DMS79 (cell line): Measurements from ENCODE around the gene ZNF319.

Source experiments
- DNase-seq: peaks from one replicate; lab custom pipeline; 2025; lab: John Stamatoyannopoulos, UW

Gene ZNF319

GRCh38 chr16:57999971-58000705 lies at the start of gene ZNF319:
Gene ZNF319 (minus strand): TSS chr16:58000672. CDS start chr16:57998265, 2,407 bp downstream.
- DNase-seq: no peak

DNA sequence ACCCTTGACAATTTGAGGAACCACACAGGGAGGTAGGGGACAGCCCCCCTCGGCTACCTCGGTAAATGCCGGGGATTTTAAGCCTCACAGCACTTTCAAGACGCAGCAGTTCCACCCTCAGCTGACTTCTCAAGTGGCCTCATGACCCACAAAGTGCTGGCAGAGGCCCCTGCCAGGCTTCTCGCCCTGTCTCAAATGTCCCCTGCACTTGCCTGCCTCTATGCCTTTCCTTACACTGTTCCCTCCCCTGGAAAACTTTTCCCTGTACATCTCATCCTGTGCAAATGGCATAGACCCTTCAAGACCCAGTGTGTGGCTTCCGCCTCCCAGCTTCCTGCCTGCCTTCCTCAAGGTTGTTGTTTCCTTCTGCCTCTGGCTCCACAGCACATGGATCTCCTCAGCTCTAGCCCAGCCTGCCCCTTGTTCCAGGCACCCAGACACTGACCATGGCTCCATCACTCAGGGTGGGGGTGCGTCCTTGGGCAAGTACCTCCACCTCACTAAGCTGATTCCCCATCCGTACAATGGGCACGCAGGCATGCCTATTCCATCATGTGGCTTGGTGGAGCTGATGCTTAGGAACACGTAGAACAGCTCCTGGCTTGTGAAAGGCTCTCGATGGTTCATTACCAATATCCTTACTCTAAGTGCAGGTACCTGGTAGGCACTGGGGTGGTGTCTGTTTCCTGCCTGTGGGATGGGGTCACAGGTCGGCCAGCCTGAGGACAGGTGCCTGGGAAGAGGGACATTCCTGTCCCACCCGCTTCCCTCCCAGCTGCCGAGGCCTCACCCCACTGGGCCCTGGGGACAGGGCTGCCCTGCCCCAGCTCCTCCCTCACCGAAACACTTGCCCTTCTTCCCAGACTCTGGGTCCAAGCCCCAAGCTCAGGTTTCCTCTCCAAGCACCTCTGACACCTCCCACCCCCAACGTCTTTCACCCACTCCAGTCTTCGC lies 49.0 kb upstream of the ZNF319 start:
- DNase-seq: peak; percentile 44

GRCh38 chr16:58048494-58049231 lies 48.2 kb upstream of the ZNF319 start:
- DNase-seq: no peak

DNA sequence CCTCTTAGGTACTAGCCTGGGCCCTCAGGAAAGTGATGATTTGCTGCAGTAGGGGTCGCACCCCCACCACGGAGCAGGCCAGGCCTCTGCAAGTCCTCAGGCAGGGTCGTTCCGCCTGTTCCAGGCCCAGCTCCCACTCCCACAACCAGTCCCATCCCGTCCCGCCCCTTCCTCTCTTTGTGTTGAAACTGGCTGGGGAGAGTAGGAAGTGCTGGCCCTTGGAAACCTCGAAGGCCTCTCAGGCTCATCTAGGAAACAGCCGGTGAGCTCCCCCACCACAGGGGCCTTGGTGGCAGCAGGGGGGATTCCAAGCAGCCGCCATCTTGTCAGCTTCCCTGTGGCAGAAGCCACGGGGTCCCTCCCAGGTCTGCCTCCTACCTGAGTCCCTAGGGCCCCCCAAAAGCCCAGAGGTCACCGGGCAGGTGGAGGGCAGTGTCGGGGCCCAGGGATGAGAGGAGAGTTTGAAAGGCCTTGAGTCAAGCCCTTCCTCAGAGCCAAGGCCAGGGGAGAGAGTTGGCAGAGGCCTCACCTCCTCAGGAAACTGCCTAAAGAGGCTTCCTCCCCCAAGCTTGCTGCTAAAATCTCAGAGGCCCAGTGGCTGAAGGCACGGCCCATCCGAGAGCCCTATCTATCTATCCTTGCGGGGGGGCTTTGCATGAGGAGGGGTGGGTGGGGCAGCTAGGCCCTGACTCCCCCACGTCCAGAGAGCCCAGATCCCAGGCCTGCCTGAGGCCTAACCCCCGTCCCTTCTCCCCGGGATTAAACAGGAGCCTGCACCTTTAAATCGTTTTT lies 47.3 kb upstream of the ZNF319 start:
- DNase-seq: no peak

GRCh38 chr16:58046936-58047335 lies 46.5 kb upstream of the ZNF319 start:
- DNase-seq: no peak

DNA sequence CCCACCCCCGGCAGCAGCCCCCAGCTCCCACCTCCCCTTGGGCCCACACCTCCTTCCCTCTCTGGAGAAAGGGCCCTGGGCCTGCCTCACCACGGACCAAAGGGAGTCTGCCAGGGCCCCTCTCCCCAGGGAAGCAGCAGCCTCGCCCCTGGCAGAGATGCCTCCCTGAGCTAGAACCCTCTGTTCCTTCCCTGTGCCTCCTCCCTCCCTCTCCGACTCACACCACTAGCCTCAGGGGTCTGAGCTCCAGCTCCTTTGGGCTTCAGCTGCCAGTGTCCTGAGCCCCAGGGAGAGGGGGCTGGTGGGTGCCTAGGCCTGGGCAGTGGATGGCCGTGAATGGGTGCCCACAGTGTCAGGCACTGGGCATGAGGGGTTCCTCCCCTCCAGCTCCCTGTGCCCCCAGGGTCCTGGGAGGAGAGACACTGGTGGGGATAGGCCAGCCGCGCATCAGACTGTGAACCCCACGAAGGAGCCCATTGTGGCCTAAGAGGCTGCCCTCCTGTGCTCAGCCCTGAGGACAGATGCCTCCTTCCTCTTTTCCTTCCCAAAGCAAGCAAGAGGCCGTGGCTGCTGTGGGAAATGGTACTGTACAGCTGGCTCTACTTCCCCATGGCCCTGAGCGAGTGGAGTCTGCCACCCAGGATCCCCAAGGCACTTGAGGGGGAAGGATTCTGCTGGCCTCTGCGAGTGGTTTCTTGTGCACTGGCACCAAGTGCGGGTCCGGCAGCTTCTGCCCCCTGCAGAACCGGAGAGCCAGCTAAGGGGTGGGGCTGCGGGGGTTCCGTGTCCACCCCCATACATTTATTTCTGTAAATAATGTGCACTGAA lies 45.8 kb upstream of the ZNF319 start:
- DNase-seq: no peak

- DNase-seq: no peak
These were observed 44.6 kb upstream of the ZNF319 start for GRCh38 chr16:58045096-58045495.

DNA sequence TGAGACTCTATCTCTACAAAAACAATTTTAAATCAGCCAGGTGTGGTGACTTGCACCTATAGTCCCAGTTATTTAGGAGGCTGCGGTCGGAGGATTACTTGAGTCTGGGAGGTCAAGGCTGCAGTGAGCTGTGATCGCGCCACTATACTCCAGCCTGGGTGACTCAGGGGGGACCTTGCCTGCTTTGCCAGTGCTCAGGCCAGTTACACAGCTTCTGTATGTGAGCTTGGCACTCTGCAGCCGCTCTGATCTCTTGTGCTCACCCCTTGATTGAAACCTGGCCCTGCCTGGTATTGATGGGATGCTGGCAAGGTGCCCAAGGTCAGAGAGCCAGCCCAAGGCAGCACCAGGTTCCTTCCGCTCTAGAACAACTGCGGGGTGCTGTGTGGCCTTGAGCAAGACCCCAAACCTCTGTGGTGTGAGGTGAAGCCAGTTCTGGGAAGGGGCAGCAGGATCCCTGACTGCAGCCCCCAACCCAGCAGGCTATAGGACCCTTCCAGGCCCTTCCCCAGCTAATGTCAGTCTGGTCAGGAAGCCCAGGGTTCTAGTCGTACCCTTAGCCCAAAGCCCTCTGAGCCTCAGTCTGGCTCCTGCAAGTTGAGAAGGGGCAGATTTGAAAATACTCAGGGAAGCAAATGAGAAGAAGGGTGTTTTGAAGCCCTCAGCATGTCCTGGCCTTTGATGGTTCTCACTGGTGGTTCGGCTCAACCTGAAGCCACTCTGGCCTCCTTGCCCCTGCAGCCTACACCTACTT lies 44.0 kb upstream of the ZNF319 start:
- DNase-seq: no peak

- DNase-seq: no peak
These were observed 43.2 kb upstream of the ZNF319 start for GRCh38 chr16:58043571-58044155.

DNA sequence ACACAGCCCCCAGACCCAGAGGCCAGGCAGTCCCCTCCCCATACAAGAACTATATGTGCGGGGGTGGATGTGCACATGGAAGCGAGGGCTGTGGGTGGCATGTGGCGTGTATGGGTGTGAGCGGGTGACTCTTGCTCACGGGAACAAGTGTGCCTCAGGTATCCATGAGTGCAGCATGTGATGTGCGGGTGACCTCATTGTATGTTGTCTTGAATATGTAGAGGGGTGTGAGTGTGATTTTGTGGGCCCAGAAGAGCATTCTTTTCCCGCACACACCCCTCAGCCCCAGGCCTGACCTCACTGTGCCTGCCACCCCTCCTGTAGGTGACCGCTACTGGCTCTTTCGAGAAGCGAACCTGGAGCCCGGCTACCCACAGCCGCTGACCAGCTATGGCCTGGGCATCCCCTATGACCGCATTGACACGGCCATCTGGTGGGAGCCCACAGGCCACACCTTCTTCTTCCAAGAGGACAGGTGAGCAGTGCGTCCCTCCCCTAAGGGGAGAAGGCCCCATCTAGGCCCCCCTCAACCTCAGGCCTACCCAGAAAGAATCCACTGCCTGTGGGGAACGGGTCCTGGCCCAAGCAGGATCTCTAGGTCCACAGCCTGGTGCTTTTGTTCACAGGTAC lies 42.5 kb upstream of the ZNF319 start:
- no peak for DNase-seq

- DNase-seq: no peak
These were observed 41.8 kb upstream of the ZNF319 start for GRCh38 chr16:58042001-58042885.

DNA sequence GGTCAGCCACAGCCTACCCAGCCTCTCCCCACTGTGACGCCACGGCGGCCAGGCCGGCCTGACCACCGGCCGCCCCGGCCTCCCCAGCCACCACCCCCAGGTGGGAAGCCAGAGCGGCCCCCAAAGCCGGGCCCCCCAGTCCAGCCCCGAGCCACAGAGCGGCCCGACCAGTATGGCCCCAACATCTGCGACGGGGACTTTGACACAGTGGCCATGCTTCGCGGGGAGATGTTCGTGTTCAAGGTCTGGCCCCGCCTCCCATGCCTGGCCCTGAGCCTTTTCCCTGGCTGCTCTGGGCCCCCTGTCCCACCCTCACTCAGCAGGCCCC lies 41.1 kb upstream of the ZNF319 start:
- no peak for DNase-seq

DNA sequence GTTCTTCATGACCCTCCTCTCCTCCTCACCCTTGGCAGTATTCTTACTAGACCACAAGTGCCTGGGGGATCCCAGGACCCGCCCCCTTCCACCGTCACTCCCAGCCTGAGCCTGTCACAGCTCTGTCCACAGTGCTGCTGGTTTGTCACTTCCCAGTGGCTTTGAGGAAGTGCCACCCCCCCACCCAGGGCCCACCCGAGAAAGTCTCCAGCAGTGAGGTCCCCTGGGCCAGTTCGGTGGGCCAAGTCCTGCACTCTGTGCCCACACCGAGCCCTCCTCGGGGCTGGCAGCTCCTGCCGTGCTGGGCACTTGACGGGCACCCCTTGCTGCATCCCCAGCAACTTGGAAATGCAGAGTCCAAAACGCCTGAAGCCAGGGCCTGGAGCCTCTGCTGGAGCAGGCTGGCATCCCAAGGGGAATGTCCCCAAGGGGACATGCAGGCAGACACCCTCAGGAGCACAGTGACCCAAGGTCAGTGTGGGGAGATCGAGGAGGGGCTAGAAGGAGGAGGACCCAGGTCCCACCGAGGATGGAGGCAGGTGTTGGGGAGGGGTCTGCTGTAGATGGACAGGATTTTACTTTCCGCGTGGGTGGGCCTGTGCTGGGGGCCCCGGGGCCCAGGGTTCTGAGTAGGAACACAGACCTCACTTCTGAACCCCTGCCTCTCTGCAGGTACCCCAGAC lies 40.6 kb upstream of the ZNF319 start:
- no peak for DNase-seq

DNA sequence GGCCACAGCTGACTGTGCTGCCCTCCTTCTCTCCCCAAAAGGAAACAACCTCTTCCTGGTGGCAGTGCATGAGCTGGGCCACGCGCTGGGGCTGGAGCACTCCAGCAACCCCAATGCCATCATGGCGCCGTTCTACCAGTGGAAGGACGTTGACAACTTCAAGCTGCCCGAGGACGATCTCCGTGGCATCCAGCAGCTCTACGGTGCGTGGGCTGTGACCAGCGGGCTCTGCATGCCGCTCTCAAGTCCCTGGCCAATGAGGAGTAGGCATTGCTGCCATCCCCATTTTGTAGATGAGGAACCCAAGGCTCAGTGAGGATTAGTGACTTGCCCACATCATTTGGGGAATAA lies 40.0 kb upstream of the ZNF319 start:
- no peak for DNase-seq

DNA sequence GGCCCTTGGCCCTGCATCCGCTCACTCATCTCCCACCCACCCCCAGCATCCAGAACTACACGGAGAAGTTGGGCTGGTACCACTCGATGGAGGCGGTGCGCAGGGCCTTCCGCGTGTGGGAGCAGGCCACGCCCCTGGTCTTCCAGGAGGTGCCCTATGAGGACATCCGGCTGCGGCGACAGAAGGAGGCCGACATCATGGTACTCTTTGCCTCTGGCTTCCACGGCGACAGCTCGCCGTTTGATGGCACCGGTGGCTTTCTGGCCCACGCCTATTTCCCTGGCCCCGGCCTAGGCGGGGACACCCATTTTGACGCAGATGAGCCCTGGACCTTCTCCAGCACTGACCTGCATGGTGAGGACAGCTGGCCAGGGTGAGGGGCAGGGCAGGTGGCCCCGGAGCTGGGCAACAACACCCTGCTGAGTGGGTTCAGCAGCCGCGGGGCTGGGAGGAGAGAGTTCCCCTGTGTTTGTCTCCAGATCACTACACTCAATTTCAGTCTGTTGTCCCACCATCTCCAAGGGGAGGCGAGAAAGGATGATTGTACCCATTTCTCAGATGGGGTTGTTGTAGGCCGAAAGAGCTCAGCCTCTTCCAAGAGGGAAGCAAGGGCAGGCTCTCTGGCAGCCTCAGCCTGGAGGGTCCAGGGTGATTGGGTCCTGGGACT lies 39.5 kb upstream of the ZNF319 start:
- DNase-seq: no peak

- DNase-seq: no peak
These were observed 37.8 kb upstream of the ZNF319 start for GRCh38 chr16:58038219-58038641.
